Suprapubic skin (tissue), 4 donors: ENCODE results near the gene WDR54. TPM values are rescaled to one million over a fixed set of nuclear protein-coding genes. Genes with fewer than 3 reads are reported as not detected.

ENCODE experiments used
- DNase-seq, 2 donors: peaks; one replicate each; pipeline ENCODE4 v3.0.0-alpha.2; 2019; ENCODE audit warnings: low spot score in 2 of 2
- H3K27ac ChIP-seq: fragments of 200-600 bp; sonication (generic); one replicate; pipeline ENCODE4 v1.5.1; 2019
- H3K27me3 ChIP-seq: fragments of 200-600 bp; sonication (generic); one replicate; pipeline ENCODE4 v1.5.1; 2019
- H3K36me3 ChIP-seq: fragments of 200-600 bp; sonication (generic); one replicate; pipeline ENCODE4 v1.5.1; 2019
- H3K4me1 ChIP-seq: fragments of 200-600 bp; sonication (generic); one replicate; pipeline ENCODE4 v1.5.1; 2019
- H3K4me3 ChIP-seq: fragments of 200-600 bp; sonication (generic); one replicate; pipeline ENCODE4 v1.5.1; 2019; ENCODE audit warnings: mild to moderate bottlenecking
- H3K9me3 ChIP-seq: fragments of 200-600 bp; sonication (generic); one replicate; pipeline ENCODE4 v1.5.1; 2019
- EP300 ChIP-seq: sonication (generic); formaldehyde crosslinking; IDR thresholded peaks from one replicate; pipeline ENCODE4 v1.6.1; 2017; ENCODE audit warnings: antibody characterized with exemption
- POLR2A ChIP-seq, 2 donors: fragments of 450-650 bp; IDR thresholded peaks; one replicate each; pipeline ENCODE4 v1.6.1; 2017; ENCODE audit warnings: antibody characterized with exemption in 2 of 2, mild to moderate bottlenecking in 2 of 2, moderate library complexity in 2 of 2
- POLR2AphosphoS5 ChIP-seq, 3 donors: sonication (generic); formaldehyde crosslinking; IDR thresholded peaks; one replicate each; pipeline ENCODE4 v1.6.1; 2017; ENCODE audit warnings: antibody characterized with exemption in 3 of 3
- WGBS: methylation state at CpG from one replicate; pipeline ENCODE4 v1.1.5; 2018; 5-methylcytosine and 5-hydroxymethylcytosine counted together
- total RNA-seq, 4 donors: library from RNA; depleted of rRNA; stranded (reverse); fragments of >200 nt; gene quantifications; one replicate each; pipeline ENCODE4 v1.1.0, GENCODE V29; 2016
- TF ChIP-seq, protein P1 (sequence below), 2 donors: fragments of 200-600 bp in 1 of 2; fragments of 450-650 bp in 1 of 2; sonication (generic) in 1 of 2; IDR thresholded peaks; one replicate each; pipeline ENCODE4 v1.5.1; 2016 to 2019; ENCODE audit warnings: antibody characterized with exemption in 2 of 2, mild to moderate bottlenecking in 1 of 2, moderate library complexity in 1 of 2

Gene WDR54
- total RNA-seq, 4 donors from 2014 or later: 5.0 to 12.0 (median 8.5) TPM

- Histone ChIP-seq H3K27me3 (no peaks in the 10 kb centered on the region), H3K4me3 (no peak overlapping the region), H3K27ac (peak overlapping the region; percentile 12), H3K4me1 (peaks cover 56% of the 10 kb centered on the region), H3K9me3 (no peaks in the 10 kb centered on the region), H3K36me3 (no peaks in the 10 kb centered on the region)
- TF ChIP-seq POLR2A (IDR thresholded peaks at IDR 0.05) (no peak), EP300 (no peak), POLR2AphosphoS5 (IDR thresholded peaks at IDR 0.05) (no peak)
- TF ChIP-seq, protein P1, sequence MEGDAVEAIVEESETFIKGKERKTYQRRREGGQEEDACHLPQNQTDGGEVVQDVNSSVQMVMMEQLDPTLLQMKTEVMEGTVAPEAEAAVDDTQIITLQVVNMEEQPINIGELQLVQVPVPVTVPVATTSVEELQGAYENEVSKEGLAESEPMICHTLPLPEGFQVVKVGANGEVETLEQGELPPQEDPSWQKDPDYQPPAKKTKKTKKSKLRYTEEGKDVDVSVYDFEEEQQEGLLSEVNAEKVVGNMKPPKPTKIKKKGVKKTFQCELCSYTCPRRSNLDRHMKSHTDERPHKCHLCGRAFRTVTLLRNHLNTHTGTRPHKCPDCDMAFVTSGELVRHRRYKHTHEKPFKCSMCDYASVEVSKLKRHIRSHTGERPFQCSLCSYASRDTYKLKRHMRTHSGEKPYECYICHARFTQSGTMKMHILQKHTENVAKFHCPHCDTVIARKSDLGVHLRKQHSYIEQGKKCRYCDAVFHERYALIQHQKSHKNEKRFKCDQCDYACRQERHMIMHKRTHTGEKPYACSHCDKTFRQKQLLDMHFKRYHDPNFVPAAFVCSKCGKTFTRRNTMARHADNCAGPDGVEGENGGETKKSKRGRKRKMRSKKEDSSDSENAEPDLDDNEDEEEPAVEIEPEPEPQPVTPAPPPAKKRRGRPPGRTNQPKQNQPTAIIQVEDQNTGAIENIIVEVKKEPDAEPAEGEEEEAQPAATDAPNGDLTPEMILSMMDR (IDR thresholded peaks at IDR 0.05): no peak
- WGBS: 75% methylated on average over 8 of the region's 8 CpGs
- DNase-seq: no peak
These were observed 36.1 kb upstream of the WDR54 start for GRCh38 chr2:74385396-74385795.

DNA sequence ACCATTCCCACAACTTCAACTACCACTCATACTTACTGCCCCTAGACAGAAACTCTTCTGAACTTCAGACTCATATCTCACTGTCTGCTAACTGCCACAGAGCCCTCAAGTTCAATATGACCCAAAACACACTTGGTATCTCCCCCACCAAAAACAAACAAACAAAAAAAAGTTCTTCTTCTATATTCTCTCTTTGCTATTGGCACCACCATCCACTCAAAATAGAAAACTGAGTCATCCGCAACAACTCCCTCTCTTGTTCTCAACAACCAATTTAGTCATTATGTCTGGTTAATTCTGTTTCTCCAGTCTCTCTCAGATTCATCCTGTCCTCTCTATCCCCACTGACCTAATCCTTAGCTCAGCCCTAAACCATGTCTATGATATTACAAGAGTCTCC is 34.2 kb upstream of the WDR54 start:
- Histone ChIP-seq H3K36me3 (no peaks in the 10 kb centered on the region), H3K4me3 (no peak overlapping the region), H3K9me3 (no peaks in the 10 kb centered on the region), H3K27ac (no peak overlapping the region), H3K4me1 (peaks cover 62% of the 10 kb centered on the region), H3K27me3 (no peaks in the 10 kb centered on the region)
- WGBS: 75% methylated on average over 1 of the region's 1 CpG
- TF ChIP-seq, protein P1 (IDR thresholded peaks at IDR 0.05): no peak
- DNase-seq: no peak

- WGBS: 55% methylated on average over 5 of the region's 5 CpGs
- TF ChIP-seq POLR2AphosphoS5 (IDR thresholded peaks at IDR 0.05) (no peak), EP300 (no peak), POLR2A (IDR thresholded peaks at IDR 0.05) (no peak)
- TF ChIP-seq, protein P1 (IDR thresholded peaks at IDR 0.05): no peak
- peak overlapping the region; percentile 96 for H3K4me3 ChIP-seq
- H3K9me3 ChIP-seq: no peaks in the 10 kb centered on the region
- no peaks in the 10 kb centered on the region for H3K36me3 ChIP-seq
- H3K27me3 ChIP-seq: no peaks in the 10 kb centered on the region
- no peak for DNase-seq
- H3K27ac ChIP-seq: no peak overlapping the region
- peaks cover 50% of the 10 kb centered on the region for H3K4me1 ChIP-seq
These were observed 30.9 kb upstream of the WDR54 start for GRCh38 chr2:74390606-74391005.

DNA sequence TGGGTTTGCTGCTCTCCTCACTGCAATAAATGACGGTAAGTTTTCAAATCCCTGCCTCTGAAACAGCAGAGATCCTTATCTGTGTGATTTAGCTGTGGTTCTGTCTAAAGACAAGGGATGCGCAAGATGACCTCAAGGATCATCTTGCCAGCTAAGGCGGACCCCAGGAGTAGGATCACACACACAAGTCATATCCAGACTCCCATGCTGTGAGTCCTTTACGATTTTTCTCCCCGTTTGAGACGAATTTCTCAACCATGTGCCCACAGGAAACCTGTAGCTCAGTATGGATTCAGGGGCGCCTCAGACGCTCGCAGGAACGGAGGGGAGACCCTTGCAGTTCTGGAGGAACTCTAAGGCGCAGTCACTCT is 30.3 kb upstream of the WDR54 start:
- peaks cover 46% of the 10 kb centered on the region for H3K4me1 ChIP-seq
- H3K27me3 ChIP-seq: no peaks in the 10 kb centered on the region
- no peaks in the 10 kb centered on the region for H3K36me3 ChIP-seq
- peak overlapping the region; percentile 94 for H3K27ac ChIP-seq
- DNase-seq: no peak
- H3K9me3 ChIP-seq: no peaks in the 10 kb centered on the region
- no peak for TF ChIP-seq EP300
- TF ChIP-seq POLR2A (IDR thresholded peaks at IDR 0.05): no peak
- TF ChIP-seq, protein P1 (IDR thresholded peaks at IDR 0.05): no peak
- no peak for TF ChIP-seq POLR2AphosphoS5 (IDR thresholded peaks at IDR 0.05)
- WGBS: 0% methylated on average over 11 of the region's 11 CpGs
- H3K4me3 ChIP-seq: peak overlapping the region; percentile 96

- DNase-seq: peak; percentile 96 to 97
- WGBS: 2% methylated on average over 19 of the region's 62 CpGs
These were observed 29.7 kb upstream of the WDR54 start for GRCh38 chr2:74391580-74392448.

More at GRCh38 chr2:74391580-74392448, 29.7 kb upstream of the WDR54 start:
- no peaks in the 10 kb centered on the region for H3K9me3 ChIP-seq
- TF ChIP-seq POLR2AphosphoS5 (IDR thresholded peaks at IDR 0.05): peak in 2 of 3 donors; percentile 40 to 60
- no peak for TF ChIP-seq EP300
- no peak for TF ChIP-seq POLR2A (IDR thresholded peaks at IDR 0.05)
- TF ChIP-seq, protein P1 (IDR thresholded peaks at IDR 0.05): peak; percentile 81 to 98
- H3K27me3 ChIP-seq: no peaks in the 10 kb centered on the region
- H3K4me1 ChIP-seq: peaks cover 44% of the 10 kb centered on the region
- peak overlapping the region; percentile 96 for H3K4me3 ChIP-seq
- no peaks in the 10 kb centered on the region for H3K36me3 ChIP-seq
- H3K27ac ChIP-seq: peak overlapping the region; percentile 94
